GM12878 (cell line): Measurements from ENCODE around the gene YBEY. TPM values are rescaled to one million over a fixed set of nuclear protein-coding genes. Genes with fewer than 3 reads are reported as not detected.

Experiments
- ATAC-seq: fragments of 200-7000 bp; cut with Tn5 transposase; 3 replicates; pipeline ENCODE4 v1.9.1; 2020; ENCODE audit warnings: mild to moderate bottlenecking, moderate library complexity
- BruUV-seq: library from RNA; stranded (reverse); fragments of 400-500 nt; replicated peaks from 2 replicates; lab custom pipeline; 2021; lab: Mats Ljungman, UMichigan
- CTCF ChIA-PET: fragments of 300-600 bp; sonication (Branson Sonifier 250); formaldehyde crosslinking; extraction: SDS; loops from one replicate; lab custom pipeline; 2021; ENCODE audit warnings: inconsistent platforms; lab: Yijun Ruan, JAX
- POLR2A ChIA-PET: fragments of 350-600 bp; formaldehyde crosslinking; extraction: SDS; loops from one replicate; lab custom pipeline; 2021; ENCODE audit warnings: inconsistent platforms; lab: Charles Lee
- RAD21 ChIA-PET: fragments of 300-600 bp; sonication (Branson Sonifier 250); formaldehyde crosslinking; loops from one replicate; lab custom pipeline; 2023; ENCODE audit warnings: antibody characterized with exemption; ENCODE audit not compliant: unreplicated experiment; lab: Charles Lee
- SMC1A ChIA-PET: fragments of 300-600 bp; sonication (Branson Sonifier 250); formaldehyde crosslinking; loops from one replicate; lab custom pipeline; 2023; ENCODE audit not compliant: unreplicated experiment, uncharacterized antibody; lab: Charles Lee
- DNase-seq: peaks from one replicate; pipeline ENCODE4 v3.0.0-alpha.2; 2011; ENCODE audit warnings: low read depth, low spot score
- FAIRE-seq: peaks from 3 replicates; lab custom pipeline; 2011; peaks lifted over from hg19 to GRCh38; lab: Jason Lieb, UNC
- H2AFZ ChIP-seq: 2 replicates; pipeline ENCODE4 v1.6.0; 2011; ENCODE audit warnings: low read depth, low read length, control low read depth; ENCODE audit not compliant: control insufficient read depth
- H3K27ac ChIP-seq: 2 replicates; pipeline ENCODE4 v1.5.1; 2011; ENCODE audit warnings: control low read depth; ENCODE audit not compliant: control insufficient read depth, insufficient read depth
- H3K27me3 ChIP-seq, 2 experiments: replicated peaks in 1 of 2; 2 replicates each; pipeline versions ENCODE4 v1.6.0 to v1.6.1; 2011; ENCODE audit warnings: low read length in 1 of 2; ENCODE audit not compliant: control insufficient read depth in 2 of 2, insufficient read depth in 2 of 2
- H3K36me3 ChIP-seq, 2 experiments: 2 replicates each; pipeline ENCODE4 v1.5.1; 2011; ENCODE audit warnings: low read length in 1 of 2; ENCODE audit not compliant: control insufficient read depth in 2 of 2, insufficient read depth in 2 of 2
- H3K4me1 ChIP-seq: 2 replicates; pipeline ENCODE4 v1.6.1; 2011; ENCODE audit warnings: mild to moderate bottlenecking, low read length, moderate library complexity, mixed read lengths; ENCODE audit not compliant: control insufficient read depth, insufficient read depth
- H3K4me2 ChIP-seq: 2 replicates; pipeline ENCODE4 v1.6.0; 2011; ENCODE audit warnings: control low read depth; ENCODE audit not compliant: control insufficient read depth, insufficient read depth
- H3K4me3 ChIP-seq: fragments of 200-600 bp; sonication (generic); 2 replicates; pipeline ENCODE4 v1.5.1; 2016
- H3K79me2 ChIP-seq: 2 replicates; pipeline ENCODE4 v1.6.0; 2011; ENCODE audit warnings: low read length; ENCODE audit not compliant: control insufficient read depth, insufficient read depth
- H3K9ac ChIP-seq: 2 replicates; pipeline ENCODE4 v1.8.0; 2011; ENCODE audit warnings: low read length, control low read depth, mixed read lengths; ENCODE audit not compliant: control insufficient read depth, insufficient read depth
- H3K9me3 ChIP-seq: replicated peaks from 3 replicates; pipeline ENCODE4 v1.5.1; 2011; ENCODE audit warnings: mild to moderate bottlenecking, low read length; ENCODE audit not compliant: control insufficient read depth, insufficient read depth
- H4K20me1 ChIP-seq: 2 replicates; pipeline ENCODE4 v1.6.0; 2011; ENCODE audit not compliant: control insufficient read depth, insufficient read depth
- FOXK2 ChIP-seq: fragments of 450-650 bp; IDR thresholded peaks from 2 replicates; pipeline ENCODE4 v1.6.1; 2017; ENCODE audit warnings: mild to moderate bottlenecking, moderate library complexity
- HSF1 ChIP-seq: fragments of 150-350 bp; IDR thresholded peaks from 2 replicates; pipeline ENCODE4 v1.6.1; 2014; ENCODE audit warnings: mild to moderate bottlenecking, low read depth, low read length
- PAX8 ChIP-seq: fragments of 450-650 bp; IDR thresholded peaks from 2 replicates; pipeline ENCODE4 v1.6.1; 2017; ENCODE audit warnings: mild to moderate bottlenecking, moderate library complexity
- RBBP5 ChIP-seq: fragments of 200-600 bp; sonication (generic); conservative IDR thresholded peaks from 2 replicates; pipeline ENCODE4 v1.6.1; 2016
- WGBS: methylation state at CpG from one replicate; pipeline ENCODE4 v1.1.6; 2016; ENCODE audit warnings: low lambda C conversion rate; ENCODE audit not compliant: insufficient replicate concordance, insufficient coverage; ENCODE audit errors: missing lambda C conversion rate; 5-methylcytosine and 5-hydroxymethylcytosine counted together
- in situ Hi-C: fragments of 300-500 bp; cut with MboI; formaldehyde crosslinking; loops from 9 replicates; pipeline ENCODE4 v1.14.3; 2018; ENCODE audit warnings: mixed read lengths
- intact Hi-C: fragments of 100-400 bp; cut with micrococcal nuclease; formaldehyde crosslinking; loops from one replicate; pipeline ENCODE4 v1.14.2; 2022; ENCODE audit not compliant: unreplicated experiment
- polyA plus RNA-seq, 11 experiments: library from polyadenylated mRNA; depleted of rRNA in 4 of 11; unstranded in 6 of 11; stranded (reverse) in 5 of 11; fragments of >200 nt; fragmentation: Nextera tagmentation in 4 of 11; fragmentation: Illumina TruSeq in 1 of 11; extraction: Ambion mirVana in 4 of 11; extraction: Trizol in 1 of 11; gene quantifications; 1 replicate in 1 of 11; 2 replicates in 10 of 11; pipeline versions ENCODE4 v1.2.1 to v1.2.3, GENCODE V29; 2011 to 2016; ENCODE audit warnings: inconsistent platforms in 2 of 11, missing spikeins in 2 of 11, low read depth in 1 of 11
- total RNA-seq, 4 experiments: library from RNA; depleted of rRNA in 3 of 4; stranded (reverse); fragments of >200 nt in 3 of 4; fragmentation: Illumina TruSeq in 1 of 4; extraction: Trizol in 1 of 4; gene quantifications; 2 replicates each; pipeline versions ENCODE4 v1.2.1 to v1.2.3, GENCODE V29; 2013 to 2021

Gene YBEY
- total and polyA plus RNA-seq, 10 of the 15 experiments (the other 5 are each of a cell fraction or from before 2014, with no cell fraction given): 6.5 to 31.4 (median 18.5) TPM

GRCh38 chr21:46285206-46285661 is 908 bp upstream of the YBEY start, which contains the start of gene MCM3AP:
MCM3AP (minus strand) TSS chr21:46285611; CDS start chr21:46285286, 325 bp downstream.
- POLR2A ChIA-PET: interaction anchor here (0.8 to 2.2 kb wide), 3 partner anchors 37 to 84 kb away, joined by 3 to 7 read pairs (median 3); no protein-coding TSS in a partner anchor
- Histone ChIP-seq H3K9ac (peak within 1 kb of the TSS; percentile 76), H3K27me3 (no peaks in the 10 kb centered on the region), H4K20me1 (no peaks in the 10 kb centered on the region)
- DNase-seq (no peak), FAIRE-seq (no peak)
- in situ Hi-C loops: no loop called here
- BruUV-seq: no TSS peak
- no peak for TF ChIP-seq RBBP5
- no peak for TF ChIP-seq HSF1
- TF ChIP-seq FOXK2: no peak
- 0 out of 2 replicates have a peak, but pooled peaks have one; percentile 23 for TF ChIP-seq PAX8
- TF ChIP-seq, all 136 proteins: peak for 1
- Histone ChIP-seq H3K27ac (peak within 1 kb of the TSS; percentile 80), H3K4me3 (peak within 1 kb of the TSS; percentile 97), H2AFZ (peak within 1 kb of the TSS; percentile 85), H3K36me3 (peaks cover 1 to 10% of the 10 kb centered on the region in 2 experiments; a peak in 3 of 4 replicates), H3K79me2 (peaks cover 59% of the 10 kb centered on the region), H3K4me1 (peaks cover 13% of the 10 kb centered on the region), H3K9me3 (no peaks in the 10 kb centered on the region; the same call in 2 of the 3 replicates), H3K4me2 (peak within 1 kb of the TSS; percentile 72)
- ChIA-PET CTCF (interaction anchor here (0.8 to 3.3 kb wide), 9 partner anchors 9 to 216 kb away, joined by 3 to 29 read pairs (median 4); no protein-coding TSS in a partner anchor), RAD21 (interaction anchor here (0.8 to 2.6 kb wide), 7 partner anchors 31 to 142 kb away, joined by 3 to 10 read pairs (median 7); a partner anchor contains a TSS), SMC1A (interaction anchor here (0.9 to 2.7 kb wide), 8 partner anchors 38 to 215 kb away, joined by 3 to 15 read pairs (median 4); a partner anchor contains a TSS)
- intact Hi-C loops: loop anchor here (2.0 to 10.0 kb wide), 3 partner anchors 30 to 140 kb away; partner anchors contain the start of gene LSS
- no peak for ATAC-seq
- 32% methylated on average over 6 of the region's 6 CpGs for WGBS
